Esophagus muscularis mucosa (tissue), 4 donors: ENCODE results near the gene SAC3D1. TPM values are rescaled to one million over a fixed set of nuclear protein-coding genes. Genes with fewer than 3 reads are reported as not detected.

ENCODE experiments used
- DNase-seq: peaks from one replicate; pipeline ENCODE4 v3.0.0-alpha.2; 2017; ENCODE audit errors: extremely low spot score
- H3K27ac ChIP-seq, 4 donors: fragments of 200-600 bp; sonication (generic); replicated peaks in 1 of 4; 1 replicate in 3 of 4; 2 replicates in 1 of 4; pipeline ENCODE4 v1.5.1; 2016 to 2019; ENCODE audit warnings: mild to moderate bottlenecking in 1 of 4
- H3K27me3 ChIP-seq, 4 donors: fragments of 200-600 bp; sonication (generic); one replicate each; pipeline versions ENCODE4 v1.5.1 to v1.6.0; 2016 to 2019
- H3K36me3 ChIP-seq, 4 donors: fragments of 200-600 bp; sonication (generic); one replicate each; pipeline ENCODE4 v1.5.1; 2016 to 2019
- H3K4me1 ChIP-seq, 4 donors: fragments of 200-600 bp; sonication (generic); one replicate each; pipeline ENCODE4 v1.5.1; 2016 to 2019
- H3K4me3 ChIP-seq, 4 donors: fragments of 200-600 bp; sonication (generic); 1 replicate in 2 of 4; 2 replicates in 2 of 4; pipeline ENCODE4 v1.5.1; 2016 to 2019; ENCODE audit warnings: mild to moderate bottlenecking in 4 of 4, moderate library complexity in 1 of 4
- H3K9me3 ChIP-seq, 4 donors: fragments of 200-600 bp; sonication (generic); 1 replicate in 3 of 4; 2 replicates in 1 of 4; pipeline ENCODE4 v1.5.1; 2016 to 2019
- EP300 ChIP-seq: sonication (generic); formaldehyde crosslinking; IDR thresholded peaks from one replicate; pipeline ENCODE4 v1.6.1; 2017; ENCODE audit warnings: antibody characterized with exemption
- POLR2A ChIP-seq: fragments of 450-650 bp; IDR thresholded peaks from one replicate; pipeline ENCODE4 v1.6.1; 2017; ENCODE audit warnings: antibody characterized with exemption, moderate library complexity, mild to moderate bottlenecking, low read depth
- POLR2AphosphoS5 ChIP-seq, 2 donors: sonication (generic); formaldehyde crosslinking; IDR thresholded peaks; one replicate each; pipeline ENCODE4 v1.6.1; 2017; ENCODE audit warnings: antibody characterized with exemption in 2 of 2
- WGBS: methylation state at CpG from one replicate; pipeline ENCODE4 v1.1.5; 2018; 5-methylcytosine and 5-hydroxymethylcytosine counted together
- intact Hi-C: fragments of 100-400 bp; cut with DNase I; formaldehyde crosslinking; loops from one replicate; pipeline ENCODE4 v1.15.1; 2023
- total RNA-seq, 4 donors: library from RNA; depleted of rRNA; stranded (reverse); fragments of >200 nt; gene quantifications; one replicate each; pipeline versions ENCODE4 v1.1.0 to v1.2.1, GENCODE V29; 2016
- TF ChIP-seq, protein P1 (sequence below), 3 experiments: fragments of 200-600 bp in 2 of 3; fragments of 450-650 bp in 1 of 3; sonication (generic) in 2 of 3; IDR thresholded peaks; one replicate each; pipeline ENCODE4 v1.5.1; 2017 to 2019; ENCODE audit warnings: antibody characterized with exemption in 3 of 3, mild to moderate bottlenecking in 2 of 3, moderate library complexity in 1 of 3

The SAC3D1 gene
- total RNA-seq, 4 donors from 2014 or later: 9.6 to 21.8 (median 13.1) TPM

- Histone ChIP-seq H3K36me3 (no peaks in the 10 kb centered on the region), H3K4me3 (no peak overlapping the region), H3K27me3 (no peaks in the 10 kb centered on the region), H3K27ac (no peak overlapping the region), H3K9me3 (no peaks in the 10 kb centered on the region), H3K4me1 (no peaks in the 10 kb centered on the region)
- DNase-seq: no peak
- WGBS: no CpG with 5 or more reads among the region's 3 CpGs
- TF ChIP-seq, protein P1, sequence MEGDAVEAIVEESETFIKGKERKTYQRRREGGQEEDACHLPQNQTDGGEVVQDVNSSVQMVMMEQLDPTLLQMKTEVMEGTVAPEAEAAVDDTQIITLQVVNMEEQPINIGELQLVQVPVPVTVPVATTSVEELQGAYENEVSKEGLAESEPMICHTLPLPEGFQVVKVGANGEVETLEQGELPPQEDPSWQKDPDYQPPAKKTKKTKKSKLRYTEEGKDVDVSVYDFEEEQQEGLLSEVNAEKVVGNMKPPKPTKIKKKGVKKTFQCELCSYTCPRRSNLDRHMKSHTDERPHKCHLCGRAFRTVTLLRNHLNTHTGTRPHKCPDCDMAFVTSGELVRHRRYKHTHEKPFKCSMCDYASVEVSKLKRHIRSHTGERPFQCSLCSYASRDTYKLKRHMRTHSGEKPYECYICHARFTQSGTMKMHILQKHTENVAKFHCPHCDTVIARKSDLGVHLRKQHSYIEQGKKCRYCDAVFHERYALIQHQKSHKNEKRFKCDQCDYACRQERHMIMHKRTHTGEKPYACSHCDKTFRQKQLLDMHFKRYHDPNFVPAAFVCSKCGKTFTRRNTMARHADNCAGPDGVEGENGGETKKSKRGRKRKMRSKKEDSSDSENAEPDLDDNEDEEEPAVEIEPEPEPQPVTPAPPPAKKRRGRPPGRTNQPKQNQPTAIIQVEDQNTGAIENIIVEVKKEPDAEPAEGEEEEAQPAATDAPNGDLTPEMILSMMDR (IDR thresholded peaks at IDR 0.05): no peak
- TF ChIP-seq POLR2A (no peak), EP300 (no peak), POLR2AphosphoS5 (IDR thresholded peaks at IDR 0.05) (no peak)
- intact Hi-C loops: loop anchor here (10.0 kb wide), 1 partner anchor 691 kb away; no protein-coding TSS in a partner anchor
Observed at GRCh38 chr11:65063532-65063931, 22.5 kb downstream of the SAC3D1 start.

- intact Hi-C loops: loop anchor here (10.0 kb wide), 1 partner anchor 690 kb away; no protein-coding TSS in a partner anchor
- 75% methylated on average over 4 of the region's 4 CpGs for WGBS
Observed at GRCh38 chr11:65064847-65065240, 23.8 kb downstream of the SAC3D1 start.

GRCh38 chr11:65065851-65066250 is 24.8 kb downstream of the SAC3D1 start:
- WGBS: 93% methylated on average over 7 of the region's 7 CpGs
- H3K27me3 ChIP-seq: no peaks in the 10 kb centered on the region
- no peaks in the 10 kb centered on the region for H3K36me3 ChIP-seq
- intact Hi-C loops: loop anchor here (10.0 kb wide), 1 partner anchor 689 kb away; no protein-coding TSS in a partner anchor
- TF ChIP-seq POLR2A: no peak
- no peak for TF ChIP-seq POLR2AphosphoS5 (IDR thresholded peaks at IDR 0.05)
- no peak for TF ChIP-seq EP300
- TF ChIP-seq, protein P1 (IDR thresholded peaks at IDR 0.05): no peak
- no peaks in the 10 kb centered on the region for H3K9me3 ChIP-seq
- H3K4me3 ChIP-seq: no peak overlapping the region
- no peaks in the 10 kb centered on the region for H3K4me1 ChIP-seq
- DNase-seq: no peak
- no peak overlapping the region for H3K27ac ChIP-seq

More at GRCh38 chr11:65064847-65065240, 23.8 kb downstream of the SAC3D1 start:
- no peak overlapping the region for H3K4me3 ChIP-seq
- TF ChIP-seq EP300 (no peak), POLR2A (no peak), POLR2AphosphoS5 (IDR thresholded peaks at IDR 0.05) (no peak)
- TF ChIP-seq, protein P1 (IDR thresholded peaks at IDR 0.05): no peak
- no peaks in the 10 kb centered on the region for H3K27me3 ChIP-seq
- H3K27ac ChIP-seq: no peak overlapping the region
- no peaks in the 10 kb centered on the region for H3K9me3 ChIP-seq
- no peaks in the 10 kb centered on the region for H3K36me3 ChIP-seq
- no peaks in the 10 kb centered on the region for H3K4me1 ChIP-seq
- no peak for DNase-seq

- no peak for DNase-seq
- TF ChIP-seq POLR2A (no peak), EP300 (no peak), POLR2AphosphoS5 (IDR thresholded peaks at IDR 0.05) (no peak)
- TF ChIP-seq, protein P1 (IDR thresholded peaks at IDR 0.05): no peak
- H3K27me3 ChIP-seq: no peaks in the 10 kb centered on the region
- H3K36me3 ChIP-seq: no peaks in the 10 kb centered on the region
- no peaks in the 10 kb centered on the region for H3K9me3 ChIP-seq
- WGBS: 71% methylated on average over 4 of the region's 11 CpGs
- H3K4me1 ChIP-seq: no peaks in the 10 kb centered on the region
- no peak overlapping the region for H3K4me3 ChIP-seq
- no peak overlapping the region for H3K27ac ChIP-seq
- intact Hi-C loops: loop anchor here (10.0 kb wide), 1 partner anchor 688 kb away; no protein-coding TSS in a partner anchor
Observed at GRCh38 chr11:65066315-65066714, 25.3 kb downstream of the SAC3D1 start.

DNA sequence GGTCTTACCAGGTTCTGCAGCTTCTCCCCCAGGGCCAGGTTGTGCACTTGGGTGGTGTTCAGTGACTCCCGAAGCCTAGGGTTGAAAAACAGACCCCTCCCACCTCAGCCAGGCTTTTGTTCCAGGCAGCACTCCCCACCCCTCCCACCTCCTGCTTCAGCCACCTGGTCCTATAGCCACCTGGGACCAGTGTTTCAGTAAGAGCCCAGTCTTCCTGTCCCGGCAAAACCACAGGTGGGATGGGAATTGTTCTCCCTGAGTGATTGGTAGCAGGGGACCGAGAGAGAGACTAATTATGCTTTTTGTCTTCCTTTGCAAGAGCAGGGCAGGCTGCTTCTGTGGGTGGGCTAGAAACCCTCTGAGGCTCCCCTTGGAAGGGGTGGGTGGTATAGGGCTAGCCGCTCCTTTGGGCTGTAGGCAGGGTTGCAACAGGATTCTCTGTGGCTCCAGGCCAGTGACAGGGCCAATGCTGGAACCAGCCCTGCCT is 25.8 kb downstream of the SAC3D1 start:
- no peaks in the 10 kb centered on the region for H3K4me1 ChIP-seq
- intact Hi-C loops: loop anchor here (10.0 kb wide), 1 partner anchor 688 kb away; no protein-coding TSS in a partner anchor
- no peak overlapping the region for H3K4me3 ChIP-seq
- no peaks in the 10 kb centered on the region for H3K9me3 ChIP-seq
- H3K27ac ChIP-seq: no peak overlapping the region
- TF ChIP-seq POLR2AphosphoS5 (IDR thresholded peaks at IDR 0.05): no peak
- TF ChIP-seq, protein P1 (IDR thresholded peaks at IDR 0.05): no peak
- no peak for TF ChIP-seq POLR2A
- TF ChIP-seq EP300: no peak
- 80% methylated on average over 3 of the region's 4 CpGs for WGBS
- DNase-seq: no peak
- H3K36me3 ChIP-seq: no peaks in the 10 kb centered on the region
- no peaks in the 10 kb centered on the region for H3K27me3 ChIP-seq
